ENCODE measurements around the gene CDK11B.
"Not testable (repeated sequence)": the region's sequence is repeated elsewhere in the genome, so short reads cannot be mapped to it uniquely, and the experiment has no call there.

- not testable (repeated sequence) for TF ChIP-seq CTCF (IDR thresholded peaks at IDR 0.05; ENCODE audit: low read depth, low read length); EZH2phosphoT487 (IDR thresholded peaks at IDR 0.05; ENCODE audit: low read depth)
Observed at GRCh38 chr1:1658583-1659549, at the start of gene CDK11B.
